Endothelial cell of umbilical vein (primary cell): Measurements from ENCODE around the gene CEACAM5. TPM values are rescaled to one million over a fixed set of nuclear protein-coding genes. Genes with fewer than 3 reads are reported as not detected.

Source experiments
- BruUV-seq: library from RNA; stranded (reverse); fragments of 400-500 nt; replicated peaks from 2 replicates; lab custom pipeline; 2021; lab: Mats Ljungman, UMichigan
- CTCF ChIA-PET: fragments of 300-600, 350-600 bp; sonication (Branson Sonifier 250); formaldehyde crosslinking; loops from one replicate; lab custom pipeline; 2021; ENCODE audit warnings: antibody characterized with exemption, inconsistent platforms; lab: Charles Lee
- POLR2A ChIA-PET: fragments of 300-600, 350-600 bp; sonication (Branson Sonifier 250); formaldehyde crosslinking; loops from one replicate; lab custom pipeline; 2021; ENCODE audit warnings: antibody characterized with exemption, inconsistent platforms; lab: Charles Lee
- DNase-seq: peaks from one replicate; pipeline ENCODE4 v3.0.0-alpha.2; 2011; ENCODE audit warnings: low read depth, low spot score
- FAIRE-seq: peaks from 2 replicates; lab custom pipeline; 2011; peaks lifted over from hg19 to GRCh38; lab: Jason Lieb, UNC
- H2AFZ ChIP-seq: 2 replicates; pipeline ENCODE4 v1.6.0; 2012; ENCODE audit warnings: low read depth, low read length, control low read depth, inconsistent platforms
- H3K27ac ChIP-seq: 2 replicates; pipeline ENCODE4 v1.5.1; 2011; ENCODE audit warnings: low read depth, mild to moderate bottlenecking, control low read depth, low read length, moderate library complexity; ENCODE audit not compliant: insufficient read depth
- H3K27me3 ChIP-seq, 2 experiments: 2 replicates each; pipeline versions ENCODE4 v1.6.0 to v1.6.1; 2011; ENCODE audit warnings: low read length in 2 of 2, mixed read lengths in 1 of 2; ENCODE audit not compliant: control insufficient read depth in 2 of 2, insufficient read depth in 2 of 2
- H3K36me3 ChIP-seq, 2 experiments: 2 replicates in 1 of 2; 3 replicates in 1 of 2; pipeline ENCODE4 v1.5.1; 2011; ENCODE audit warnings: low read length in 2 of 2, mild to moderate bottlenecking in 1 of 2, moderate library complexity in 1 of 2; ENCODE audit not compliant: control insufficient read depth in 2 of 2, insufficient read depth in 2 of 2; ENCODE audit errors: extremely low read depth in 1 of 2
- H3K4me1 ChIP-seq: 3 replicates; pipeline ENCODE4 v1.5.1; 2011; ENCODE audit warnings: mild to moderate bottlenecking, low read length; ENCODE audit not compliant: control insufficient read depth, insufficient read depth; ENCODE audit errors: extremely low read depth
- H3K4me2 ChIP-seq: 2 replicates; pipeline ENCODE4 v1.6.1; 2011; ENCODE audit warnings: low read length, control low read depth, mixed read lengths; ENCODE audit not compliant: insufficient read depth
- H3K4me3 ChIP-seq, 3 experiments: fragments of 200-600 bp in 1 of 3; sonication (generic), shearing (Covaris generic) in 1 of 3; replicated peaks in 1 of 3; 2 replicates each; pipeline ENCODE4 v1.5.1; 2011 to 2016; ENCODE audit warnings: control low read depth in 3 of 3, low read length in 3 of 3, mild to moderate bottlenecking in 2 of 3, inconsistent platforms in 1 of 3, low read depth in 1 of 3, moderate library complexity in 1 of 3; ENCODE audit not compliant: insufficient read depth in 1 of 3
- H3K79me2 ChIP-seq: 2 replicates; pipeline ENCODE4 v1.6.0; 2012; ENCODE audit warnings: low read length, inconsistent platforms; ENCODE audit not compliant: control insufficient read depth, insufficient read depth
- H3K9ac ChIP-seq: replicated peaks from 2 replicates; pipeline ENCODE3; 2011; ENCODE audit warnings: low read length, control low read depth; ENCODE audit not compliant: insufficient read depth; ENCODE audit errors: extremely low read depth
- H3K9me1 ChIP-seq: replicated peaks from 3 replicates; pipeline ENCODE4 v1.6.0; 2011; ENCODE audit warnings: mild to moderate bottlenecking, low read length; ENCODE audit not compliant: control insufficient read depth, insufficient read depth; ENCODE audit errors: extremely low read depth
- H3K9me3 ChIP-seq: replicated peaks from 2 replicates; pipeline ENCODE4 v1.5.1; 2012; ENCODE audit warnings: low read length, inconsistent platforms; ENCODE audit not compliant: control insufficient read depth, insufficient read depth
- H4K20me1 ChIP-seq: replicated peaks from 2 replicates; pipeline ENCODE3; 2011; ENCODE audit warnings: mild to moderate bottlenecking, low read length; ENCODE audit not compliant: control insufficient read depth, insufficient read depth; ENCODE audit errors: extremely low read depth
- EZH2 ChIP-seq: IDR thresholded peaks from 2 replicates; pipeline ENCODE4 v1.6.1; 2012; ENCODE audit warnings: borderline replicate concordance, low read depth, mild to moderate bottlenecking, moderate library complexity, low read length, inconsistent platforms; ENCODE audit not compliant: severe bottlenecking
- FOS ChIP-seq: IDR thresholded peaks from 2 replicates; pipeline ENCODE4 v1.6.1; 2011; ENCODE audit warnings: mild to moderate bottlenecking, low read length, moderate library complexity, borderline replicate concordance; ENCODE audit not compliant: insufficient read depth
- GATA2 ChIP-seq: IDR thresholded peaks from 2 replicates; pipeline ENCODE4 v1.7.0; 2011; ENCODE audit warnings: low read depth, mild to moderate bottlenecking, moderate library complexity, mixed read lengths, low read length; ENCODE audit not compliant: insufficient read length, insufficient read depth
- JUN ChIP-seq: IDR thresholded peaks from 2 replicates; pipeline ENCODE4 v1.6.1; 2011; ENCODE audit warnings: borderline replicate concordance, low read depth; ENCODE audit not compliant: insufficient read length, insufficient read depth
- MAX ChIP-seq: IDR thresholded peaks from 2 replicates; pipeline ENCODE4 v1.6.1; 2011; ENCODE audit not compliant: insufficient read depth, insufficient read length
- MYC ChIP-seq: IDR thresholded peaks from one replicate; pipeline ENCODE4 v1.6.1; 2011; ENCODE audit warnings: mild to moderate bottlenecking, low read depth, low read length
- POLR2A ChIP-seq: IDR thresholded peaks from 2 replicates; pipeline ENCODE4 v1.6.1; 2012; ENCODE audit warnings: low read depth, mild to moderate bottlenecking, control low read depth, low read length
- POLR2AphosphoS5 ChIP-seq: IDR thresholded peaks from 2 replicates; pipeline ENCODE4 v1.6.1; 2012; ENCODE audit warnings: low read depth, mild to moderate bottlenecking, control low read depth, low read length, moderate library complexity; ENCODE audit not compliant: insufficient read depth
- dilution Hi-C: fragments of 300-500 bp; cut with MboI; formaldehyde crosslinking; loops from one replicate; pipeline ENCODE4 v1.15.0; 2019; ENCODE audit warnings: low sequenced_read_pairs; ENCODE audit not compliant: extremely low pct_ligation_motif_present
- intact Hi-C: fragments of 100-400 bp; cut with micrococcal nuclease; formaldehyde crosslinking; loops from one replicate; pipeline ENCODE4 v1.10.0; 2022
- polyA plus RNA-seq, 4 experiments: library from polyadenylated mRNA; depleted of rRNA in 3 of 4; stranded (reverse) in 3 of 4; unstranded in 1 of 4; fragments of >200 nt; gene quantifications; 2 replicates each; pipeline versions ENCODE4 v1.2.1 to v1.2.3, GENCODE V29; 2011 to 2012; ENCODE audit warnings: missing spikeins in 1 of 4
- total RNA-seq: library from RNA; stranded (reverse); gene quantifications from 2 replicates; pipeline ENCODE4 v1.2.3, GENCODE V29; 2021
- TF ChIP-seq, protein P1 (sequence below), 2 donors: IDR thresholded peaks; 1 replicate in 1 of 2; 2 replicates in 1 of 2; pipeline ENCODE4 v1.5.1; 2011; ENCODE audit warnings: low read length in 2 of 2, mild to moderate bottlenecking in 2 of 2, moderate library complexity in 2 of 2, control low read depth in 1 of 2, inconsistent platforms in 1 of 2, low read depth in 1 of 2; ENCODE audit not compliant: insufficient read depth in 1 of 2; ENCODE audit errors: extremely low read depth in 1 of 2

The CEACAM5 gene
- total and polyA plus RNA-seq, 2 donors (not counting 3 experiments of a cell fraction or from before 2014, with no cell fraction given), result not detected

DNA sequence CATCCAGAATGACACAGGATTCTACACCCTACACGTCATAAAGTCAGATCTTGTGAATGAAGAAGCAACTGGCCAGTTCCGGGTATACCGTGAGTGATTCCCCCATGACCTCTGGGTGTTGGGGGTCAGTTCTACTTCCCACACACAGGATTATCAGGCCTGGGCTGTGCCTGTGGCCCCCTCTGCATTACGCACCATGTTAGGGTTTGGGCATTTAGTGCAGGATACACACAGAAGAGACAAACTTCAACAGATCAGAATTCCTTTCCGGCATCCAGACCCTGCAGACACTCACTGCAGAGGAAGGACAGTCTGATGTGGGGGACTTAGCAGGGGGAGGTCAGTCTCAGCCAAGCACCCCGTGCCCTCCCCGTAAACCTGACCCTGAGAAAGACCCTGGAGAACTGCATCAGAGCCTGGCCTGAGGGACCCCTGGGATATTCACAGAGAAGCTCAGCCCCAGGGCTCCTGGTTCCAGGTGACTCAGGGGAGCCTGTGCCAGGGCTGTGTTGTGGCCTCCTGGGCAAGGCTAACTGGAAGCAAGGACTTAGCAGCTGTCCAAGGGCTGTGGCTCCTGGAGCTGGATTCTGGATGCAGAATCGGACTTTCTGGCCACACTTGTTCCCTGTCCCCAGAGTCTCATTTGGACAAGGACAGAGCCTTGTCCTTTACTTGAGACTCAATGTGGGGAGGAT is 1.7 kb downstream of the CEACAM5 start:
- Histone ChIP-seq H3K27ac (no peak overlapping the region), H3K9me3 (no peaks in the 10 kb centered on the region), H3K36me3 (no peaks in the 10 kb centered on the region), H3K9me1 (no peaks in the 10 kb centered on the region), H2AFZ (no peak overlapping the region), H4K20me1 (no peaks in the 10 kb centered on the region), H3K27me3 (no peaks in the 10 kb centered on the region), H3K4me2 (no peak overlapping the region), H3K4me1 (no peaks in the 10 kb centered on the region), H3K4me3 (no peak overlapping the region), H3K9ac (no peak overlapping the region), H3K79me2 (no peaks in the 10 kb centered on the region)
- ChIA-PET POLR2A (no interaction called here), CTCF (no interaction called here)
- DNase-seq (no peak), FAIRE-seq (no peak)
- TF ChIP-seq MAX (no peak), FOS (no peak), POLR2AphosphoS5 (no peak), POLR2A (no peak), EZH2 (no peak), MYC (no peak), GATA2 (no peak), JUN (no peak)
- TF ChIP-seq, protein P1, sequence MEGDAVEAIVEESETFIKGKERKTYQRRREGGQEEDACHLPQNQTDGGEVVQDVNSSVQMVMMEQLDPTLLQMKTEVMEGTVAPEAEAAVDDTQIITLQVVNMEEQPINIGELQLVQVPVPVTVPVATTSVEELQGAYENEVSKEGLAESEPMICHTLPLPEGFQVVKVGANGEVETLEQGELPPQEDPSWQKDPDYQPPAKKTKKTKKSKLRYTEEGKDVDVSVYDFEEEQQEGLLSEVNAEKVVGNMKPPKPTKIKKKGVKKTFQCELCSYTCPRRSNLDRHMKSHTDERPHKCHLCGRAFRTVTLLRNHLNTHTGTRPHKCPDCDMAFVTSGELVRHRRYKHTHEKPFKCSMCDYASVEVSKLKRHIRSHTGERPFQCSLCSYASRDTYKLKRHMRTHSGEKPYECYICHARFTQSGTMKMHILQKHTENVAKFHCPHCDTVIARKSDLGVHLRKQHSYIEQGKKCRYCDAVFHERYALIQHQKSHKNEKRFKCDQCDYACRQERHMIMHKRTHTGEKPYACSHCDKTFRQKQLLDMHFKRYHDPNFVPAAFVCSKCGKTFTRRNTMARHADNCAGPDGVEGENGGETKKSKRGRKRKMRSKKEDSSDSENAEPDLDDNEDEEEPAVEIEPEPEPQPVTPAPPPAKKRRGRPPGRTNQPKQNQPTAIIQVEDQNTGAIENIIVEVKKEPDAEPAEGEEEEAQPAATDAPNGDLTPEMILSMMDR (IDR thresholded peaks at IDR 0.05; ENCODE audit: extremely low read depth in 1 of 2, insufficient read depth in 1 of 2, low read depth in 1 of 2, low read length in 2 of 2), result no peak
- dilution Hi-C loops, result no loop called here
- intact Hi-C loops, result no loop called here
- BruUV-seq, result no TSS peak
